ENCODE data around the gene SP9.

Gene SP9

DNA sequence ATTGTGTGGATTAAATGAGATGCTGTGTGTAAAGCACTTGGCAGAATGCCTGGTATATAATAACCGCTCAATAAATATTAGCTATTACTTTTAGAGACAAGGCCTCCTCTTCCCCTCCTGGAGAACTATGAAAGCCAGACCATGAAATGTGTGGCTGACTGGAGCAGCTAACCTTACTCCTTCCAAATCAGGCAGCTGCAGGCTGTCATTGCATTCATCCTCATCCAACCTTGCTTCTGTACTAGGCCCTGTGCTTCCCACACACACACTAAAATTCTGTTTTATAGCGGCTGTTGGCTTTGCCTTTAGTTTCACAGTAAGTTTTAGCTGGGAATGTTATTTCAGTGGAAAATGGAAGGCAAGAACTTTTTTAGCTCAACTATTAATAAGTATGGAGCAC is 10.2 kb upstream of the SP9 start:
- DNase-seq (ENCODE audit: low read depth), result no peak
- TF ChIP-seq, protein P1, sequence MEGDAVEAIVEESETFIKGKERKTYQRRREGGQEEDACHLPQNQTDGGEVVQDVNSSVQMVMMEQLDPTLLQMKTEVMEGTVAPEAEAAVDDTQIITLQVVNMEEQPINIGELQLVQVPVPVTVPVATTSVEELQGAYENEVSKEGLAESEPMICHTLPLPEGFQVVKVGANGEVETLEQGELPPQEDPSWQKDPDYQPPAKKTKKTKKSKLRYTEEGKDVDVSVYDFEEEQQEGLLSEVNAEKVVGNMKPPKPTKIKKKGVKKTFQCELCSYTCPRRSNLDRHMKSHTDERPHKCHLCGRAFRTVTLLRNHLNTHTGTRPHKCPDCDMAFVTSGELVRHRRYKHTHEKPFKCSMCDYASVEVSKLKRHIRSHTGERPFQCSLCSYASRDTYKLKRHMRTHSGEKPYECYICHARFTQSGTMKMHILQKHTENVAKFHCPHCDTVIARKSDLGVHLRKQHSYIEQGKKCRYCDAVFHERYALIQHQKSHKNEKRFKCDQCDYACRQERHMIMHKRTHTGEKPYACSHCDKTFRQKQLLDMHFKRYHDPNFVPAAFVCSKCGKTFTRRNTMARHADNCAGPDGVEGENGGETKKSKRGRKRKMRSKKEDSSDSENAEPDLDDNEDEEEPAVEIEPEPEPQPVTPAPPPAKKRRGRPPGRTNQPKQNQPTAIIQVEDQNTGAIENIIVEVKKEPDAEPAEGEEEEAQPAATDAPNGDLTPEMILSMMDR (conservative IDR thresholded peaks at IDR 0.05; ENCODE audit: low read depth, low read length), result no peak
- H3K4me3 ChIP-seq (ENCODE audit: low read depth, low read length), result no peak overlapping the region

DNA sequence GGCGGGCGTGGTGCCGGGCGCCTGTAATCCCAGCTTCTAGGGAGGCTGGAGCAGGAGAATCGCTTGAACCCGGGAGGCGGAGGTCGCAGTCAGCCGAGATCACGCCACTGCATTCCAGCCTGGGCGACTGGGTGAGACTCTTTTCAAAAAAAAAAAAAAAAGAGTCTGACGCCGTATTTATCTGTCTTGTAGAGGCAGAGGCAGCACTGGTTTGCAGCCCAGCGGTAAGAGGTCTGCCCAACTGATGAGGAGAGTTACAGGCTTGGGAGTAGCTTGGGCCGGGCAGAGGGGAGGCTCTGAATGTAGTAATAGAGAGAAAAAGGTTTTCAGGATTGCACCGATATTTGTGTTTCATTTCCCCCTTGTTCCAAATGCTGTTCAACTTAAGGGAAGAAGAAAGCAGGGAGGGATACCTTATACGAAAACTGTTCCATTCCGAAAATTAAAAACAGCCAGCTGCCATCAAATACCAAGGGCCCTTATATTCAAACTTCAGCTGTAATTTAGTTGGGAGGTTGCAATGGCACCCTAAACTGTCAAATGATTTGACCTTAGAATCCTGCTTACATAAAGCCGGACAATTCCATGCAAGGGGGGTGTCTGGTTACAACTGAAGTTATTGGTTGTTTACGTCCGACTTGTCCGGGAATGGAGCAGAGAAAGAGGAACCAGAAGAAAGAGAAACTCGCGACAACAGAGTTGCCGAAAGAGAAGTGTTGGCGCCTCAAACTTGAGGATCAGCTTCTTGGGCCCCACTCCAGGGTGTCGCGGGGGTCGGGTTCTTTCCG is 9.2 kb upstream of the SP9 start:
- DNase-seq (ENCODE audit: low read depth), result peak; percentile 52
- peak overlapping the region; percentile 55 for H3K4me3 ChIP-seq (ENCODE audit: low read depth, low read length)
- TF ChIP-seq, protein P1 (conservative IDR thresholded peaks at IDR 0.05; ENCODE audit: low read depth, low read length), result no peak

DNA sequence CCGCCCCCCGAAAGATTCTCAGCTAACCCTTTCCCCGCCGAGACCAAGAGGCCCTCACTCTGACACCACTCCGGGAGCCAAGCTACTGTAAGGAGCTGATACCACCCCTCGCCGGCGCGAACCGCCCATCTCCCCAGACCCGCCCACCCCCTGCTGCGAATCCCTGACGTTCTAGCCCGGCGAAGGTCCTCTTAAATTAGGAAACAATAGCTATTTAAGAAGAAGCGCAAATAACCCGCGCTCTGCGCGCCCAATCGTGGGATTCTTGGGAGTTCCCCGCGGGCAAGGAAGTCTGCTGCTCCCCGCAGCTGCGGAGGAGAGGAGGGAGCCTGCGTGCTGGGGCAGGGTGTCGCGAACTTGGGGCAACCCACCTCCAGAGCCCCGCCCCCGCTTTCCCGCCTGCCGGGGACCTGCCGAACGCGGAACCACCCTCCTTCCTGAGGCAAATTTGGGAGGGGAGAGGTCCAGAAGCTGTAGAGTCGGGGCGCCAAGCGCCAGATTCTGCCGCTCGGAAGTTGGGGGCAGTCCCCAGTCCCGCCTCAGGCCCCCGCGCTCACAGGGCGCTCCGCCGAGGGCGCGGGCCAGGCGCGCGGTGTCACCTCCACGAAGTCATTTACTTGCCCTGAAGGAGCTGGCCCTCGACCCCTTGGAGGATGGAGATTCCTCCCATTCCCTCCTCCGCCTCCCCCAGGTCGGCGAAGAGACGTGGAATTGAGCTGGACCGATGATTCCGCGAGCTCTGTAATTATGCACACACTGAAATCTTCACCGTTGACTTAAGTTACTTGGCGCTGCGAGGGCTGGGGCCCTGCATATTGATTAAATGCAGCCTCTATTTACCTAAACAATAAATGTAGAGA is 8.4 kb upstream of the SP9 start:
- H3K4me3 ChIP-seq (ENCODE audit: low read depth, low read length), result peak overlapping the region; percentile 55
- DNase-seq (ENCODE audit: low read depth), result no peak
- TF ChIP-seq, protein P1 (conservative IDR thresholded peaks at IDR 0.05; ENCODE audit: low read depth, low read length), result no peak

DNA sequence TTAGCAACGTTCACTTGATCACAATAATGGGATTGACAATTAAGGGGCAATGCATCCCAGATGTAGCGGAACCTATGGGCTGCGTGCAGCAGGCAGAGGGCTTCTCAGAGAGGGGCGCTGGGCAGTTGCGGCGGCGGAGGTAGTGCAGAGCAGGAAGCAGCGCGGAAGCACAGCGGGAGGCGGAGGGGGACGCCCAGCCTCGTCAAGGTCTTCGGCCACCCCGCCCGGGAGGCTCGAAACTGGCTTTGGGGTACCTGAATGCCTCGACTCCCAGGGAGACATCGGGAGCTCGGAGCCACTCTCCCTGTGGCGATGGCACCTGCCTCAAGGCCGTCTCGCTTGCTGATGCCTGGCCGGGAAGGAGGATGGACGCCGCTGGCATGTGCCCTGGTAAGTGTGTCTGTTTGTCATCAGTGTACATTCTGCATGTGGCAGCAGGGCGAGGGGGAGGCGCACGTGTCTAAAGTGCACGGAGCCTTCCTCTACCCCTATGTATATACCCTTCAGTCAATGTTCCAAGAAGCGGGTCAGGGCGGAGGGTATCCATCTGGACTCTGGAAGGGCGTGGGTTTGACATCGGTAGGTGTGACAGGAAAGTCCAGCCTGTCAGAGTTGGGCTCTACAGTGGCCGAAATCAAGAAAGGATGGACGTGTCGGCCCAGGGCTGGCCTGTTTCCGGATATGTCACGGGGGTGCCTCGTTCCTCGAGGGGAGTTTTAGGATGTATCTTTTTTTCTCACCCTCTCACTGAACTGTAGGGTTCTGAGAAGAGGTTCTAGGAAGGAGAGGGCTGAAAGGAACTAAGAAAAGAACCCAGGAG is 7.5 kb upstream of the SP9 start:
- no peak for DNase-seq (ENCODE audit: low read depth)
- no peak overlapping the region for H3K4me3 ChIP-seq (ENCODE audit: low read depth, low read length)
- TF ChIP-seq, protein P1 (conservative IDR thresholded peaks at IDR 0.05; ENCODE audit: low read depth, low read length), result no peak

DNA sequence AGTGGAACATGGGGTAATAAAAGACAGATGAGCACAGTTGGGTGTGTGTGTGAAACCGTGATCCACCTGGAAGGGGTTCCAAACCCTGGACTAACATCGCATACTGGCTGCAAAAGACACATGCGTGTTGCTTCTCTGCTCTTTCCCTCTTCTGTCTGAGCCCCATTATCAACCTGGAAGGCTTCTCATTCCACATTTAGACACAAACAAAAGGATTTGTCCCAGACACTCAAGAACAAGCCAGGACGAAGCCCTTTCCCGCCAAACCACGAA is 7.0 kb upstream of the SP9 start:
- no peak for DNase-seq (ENCODE audit: low read depth)
- H3K4me3 ChIP-seq (ENCODE audit: low read depth, low read length), result no peak overlapping the region
- TF ChIP-seq, protein P1 (conservative IDR thresholded peaks at IDR 0.05; ENCODE audit: low read depth, low read length), result no peak

DNA sequence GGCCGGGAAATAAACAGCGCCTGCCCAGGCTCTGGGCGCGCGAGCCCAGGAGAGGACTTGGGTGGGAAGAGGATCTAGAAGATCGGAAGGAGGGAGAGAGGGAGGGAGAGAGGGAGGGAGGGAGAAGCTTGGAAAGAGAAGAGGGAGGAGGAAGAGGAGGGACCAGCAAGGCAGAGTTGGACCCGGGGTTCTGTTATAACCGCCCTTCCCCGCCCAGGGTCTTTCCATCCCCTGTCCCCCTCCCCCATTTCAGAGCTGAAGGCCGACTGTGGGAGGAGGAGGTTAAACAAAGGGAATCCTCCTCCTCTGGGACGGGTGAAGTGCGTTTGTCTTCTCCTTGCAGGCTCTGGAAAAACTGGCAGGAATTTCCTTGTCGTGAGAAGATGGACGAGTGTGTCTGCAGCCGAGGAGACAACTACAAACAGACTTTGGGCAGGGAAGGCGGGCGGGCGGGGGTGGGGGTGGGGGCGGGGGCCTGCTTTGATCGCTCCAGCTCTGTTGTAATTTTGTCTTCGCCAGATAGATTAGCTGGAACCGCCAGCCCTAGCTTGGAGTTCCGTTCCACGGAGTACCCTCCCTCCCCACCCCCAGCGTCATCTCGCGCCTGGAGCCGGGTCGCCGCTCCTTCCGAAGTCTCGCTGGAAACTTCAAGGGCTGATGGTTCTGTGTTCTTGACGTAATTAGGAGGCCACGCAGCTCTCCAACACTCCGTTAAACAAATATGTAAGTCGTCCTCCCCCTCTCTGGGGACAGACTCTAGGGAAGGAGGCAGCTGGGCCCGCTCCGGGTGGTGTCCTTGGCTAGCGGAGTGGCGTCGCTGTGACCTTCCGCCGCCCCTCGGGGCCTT is 6.4 kb upstream of the SP9 start:
- DNase-seq (ENCODE audit: low read depth), result no peak
- H3K4me3 ChIP-seq (ENCODE audit: low read depth, low read length), result no peak overlapping the region
- TF ChIP-seq, protein P1 (conservative IDR thresholded peaks at IDR 0.05; ENCODE audit: low read depth, low read length), result no peak

Data from choroid plexus epithelial cell (primary cell).